Breast epithelium (tissue), 4 donors: Measurements from ENCODE around the gene IFI30. TPM values are rescaled to one million over a fixed set of nuclear protein-coding genes. Genes with fewer than 3 reads are reported as not detected.

Experiments used
- DNase-seq, 2 donors: peaks; one replicate each; pipeline ENCODE4 v3.0.0-alpha.2; 2019; ENCODE audit warnings: low spot score in 2 of 2
- H3K27ac ChIP-seq, 2 donors: fragments of 200-600 bp; sonication (generic) in 1 of 2; one replicate each; pipeline ENCODE4 v1.5.1; 2016 to 2019; ENCODE audit warnings: mild to moderate bottlenecking in 1 of 2
- H3K27me3 ChIP-seq, 2 donors: fragments of 200-600 bp; sonication (generic) in 1 of 2; one replicate each; pipeline versions ENCODE4 v1.5.1 to v1.6.0; 2017 to 2019; ENCODE audit warnings: control low read depth in 1 of 2, mild to moderate bottlenecking in 1 of 2
- H3K36me3 ChIP-seq: fragments of 200-600 bp; one replicate; pipeline ENCODE4 v1.5.1; 2019
- H3K4me1 ChIP-seq, 2 donors: fragments of 200-600 bp; sonication (generic); one replicate each; pipeline ENCODE4 v1.5.1; 2016 to 2019; ENCODE audit warnings: control low read depth in 1 of 2
- H3K4me3 ChIP-seq, 3 donors: fragments of 200-600 bp; sonication (generic); 1 replicate in 2 of 3; 2 replicates in 1 of 3; pipeline ENCODE4 v1.5.1; 2016 to 2019; ENCODE audit warnings: mild to moderate bottlenecking in 3 of 3, moderate library complexity in 2 of 3
- H3K9me3 ChIP-seq, 2 donors: fragments of 200-600 bp; sonication (generic) in 1 of 2; one replicate each; pipeline ENCODE4 v1.5.1; 2016 to 2019; ENCODE audit warnings: control low read depth in 1 of 2
- CTCF ChIP-seq, 3 donors: fragments of 450-650 bp; IDR thresholded peaks; one replicate each; pipeline ENCODE4 v1.5.1; 2016 to 2017; ENCODE audit warnings: antibody characterized with exemption in 3 of 3, mild to moderate bottlenecking in 3 of 3, moderate library complexity in 3 of 3
- POLR2A ChIP-seq: fragments of 450-650 bp; IDR thresholded peaks from one replicate; pipeline ENCODE4 v1.6.1; 2016; ENCODE audit warnings: antibody characterized with exemption, mild to moderate bottlenecking, moderate library complexity
- POLR2AphosphoS5 ChIP-seq, 3 donors: sonication (generic); formaldehyde crosslinking; IDR thresholded peaks; one replicate each; pipeline ENCODE4 v1.6.1; 2017; ENCODE audit warnings: antibody characterized with exemption in 3 of 3
- intact Hi-C: fragments of 100-400 bp; cut with DNase I; formaldehyde crosslinking; loops from one replicate; pipeline ENCODE4 v1.15.1; 2023; ENCODE audit warnings: low total_unique reads
- total RNA-seq, 3 donors: library from RNA; depleted of rRNA; stranded (reverse); fragments of >200 nt; gene quantifications; one replicate each; pipeline ENCODE4 v1.1.0, GENCODE V29; 2016

Gene IFI30
- total RNA-seq, 3 donors from 2014 or later = 50.1 to 103 (median 91.6) TPM

GRCh38 chr19:18224525-18225354 lies 51.1 kb downstream of the IFI30 start:
- peaks cover 0 to 5% of the 10 kb centered on the region in 2 donors for H3K4me1 ChIP-seq
- peak; percentile 97 to 99 for DNase-seq
- TF ChIP-seq CTCF (IDR thresholded peaks at IDR 0.05) (no peak), POLR2AphosphoS5 (IDR thresholded peaks at IDR 0.05) (no peak), POLR2A (no peak)
- H3K27ac ChIP-seq = peak overlapping the region in 1 of 2 donors; percentile 20
- intact Hi-C loops = loop anchor here (2.0 kb wide), 1 partner anchor 44 kb away; no protein-coding TSS in a partner anchor
- no peaks in the 10 kb centered on the region for H3K36me3 ChIP-seq
- H3K9me3 ChIP-seq = no peaks in the 10 kb centered on the region
- H3K4me3 ChIP-seq = peak overlapping the region; percentile 29 to 61 (median 35)
- H3K27me3 ChIP-seq = peaks cover 13 to 66% of the 10 kb centered on the region in 2 donors

- no peaks in the 10 kb centered on the region for H3K9me3 ChIP-seq
- H3K27me3 ChIP-seq = peaks cover 13 to 69% of the 10 kb centered on the region in 2 donors
- intact Hi-C loops = loop anchor here (2.0 kb wide), 1 partner anchor 45 kb away; no protein-coding TSS in a partner anchor
- no peak for DNase-seq
- H3K36me3 ChIP-seq = no peaks in the 10 kb centered on the region
- H3K4me1 ChIP-seq = peaks cover 0 to 5% of the 10 kb centered on the region in 2 donors
- peak overlapping the region in 1 of 2 donors; percentile 20 for H3K27ac ChIP-seq
- peak overlapping the region in 2 of 3 donors; percentile 35 to 61 for H3K4me3 ChIP-seq
- TF ChIP-seq POLR2A = no peak
- TF ChIP-seq POLR2AphosphoS5 (IDR thresholded peaks at IDR 0.05) = no peak
- no peak for TF ChIP-seq CTCF (IDR thresholded peaks at IDR 0.05)
Observed at GRCh38 chr19:18225355-18225701, 51.7 kb downstream of the IFI30 start.

GRCh38 chr19:18225702-18226468 lies 52.3 kb downstream of the IFI30 start, which contains the start of gene PDE4C:
TSS of gene PDE4C (minus strand) at chr19:18226438. CDS start at chr19:18226415, 23 bp downstream.
- H3K9me3 ChIP-seq = no peaks in the 10 kb centered on the region
- H3K36me3 ChIP-seq = no peaks in the 10 kb centered on the region
- peak within 1 kb of the TSS in 1 of 2 donors; percentile 20 for H3K27ac ChIP-seq
- no peak for TF ChIP-seq POLR2AphosphoS5 (IDR thresholded peaks at IDR 0.05)
- no peak for TF ChIP-seq CTCF (IDR thresholded peaks at IDR 0.05)
- TF ChIP-seq POLR2A = no peak
- intact Hi-C loops = loop anchor here (2.0 kb wide), 1 partner anchor 45 kb away; no protein-coding TSS in a partner anchor
- peak within 1 kb of the TSS in 1 of 3 donors; percentile 32 for H3K4me3 ChIP-seq
- no peak for DNase-seq
- H3K4me1 ChIP-seq = peaks cover 0 to 5% of the 10 kb centered on the region in 2 donors
- H3K27me3 ChIP-seq = peaks cover 10 to 69% of the 10 kb centered on the region in 2 donors

- no peaks in the 10 kb centered on the region for H3K9me3 ChIP-seq
- H3K4me3 ChIP-seq = no peak overlapping the region
- no peak overlapping the region for H3K27ac ChIP-seq
- TF ChIP-seq CTCF (IDR thresholded peaks at IDR 0.05) (no peak), POLR2AphosphoS5 (IDR thresholded peaks at IDR 0.05) (no peak), POLR2A (no peak)
- DNase-seq = no peak
- intact Hi-C loops = no loop called here
- peaks cover 8 to 70% of the 10 kb centered on the region in 2 donors for H3K27me3 ChIP-seq
- peaks cover 0 to 5% of the 10 kb centered on the region in 2 donors for H3K4me1 ChIP-seq
- H3K36me3 ChIP-seq = no peaks in the 10 kb centered on the region
Observed at GRCh38 chr19:18226956-18227780, 53.6 kb downstream of the IFI30 start.

Other genes starting within 250 kb of the IFI30 start
- 10 to 100 TPM; 43.8 to 53.4 (median 47.9) TPM for gene CCDC124, start 240.8 kb upstream of the IFI30 start, total RNA-seq
- gene KCNN1, start 206.7 kb upstream of the IFI30 start, total RNA-seq = under 1 TPM in 2 of 3 donors, not detected in 1; 0.33 to 0.59 TPM
- gene ARRDC2, start 165.6 kb upstream of the IFI30 start, total RNA-seq = 10 to 100 TPM; 49.4 to 89.3 (median 53.4) TPM
- 1 to 10 TPM in 2 of 3 donors, under 1 TPM in 1; 0.98 to 2.1 (median 1.6) TPM for gene IL12RB1, start 86.9 kb upstream of the IFI30 start, total RNA-seq
- 1 to 10 TPM; 5.6 to 8.5 (median 6.2) TPM for gene MAST3, start 76.0 kb upstream of the IFI30 start, total RNA-seq
- 10 to 100 TPM in 1 of 3 donors, 1 to 10 TPM in 2; 8.6 to 12.1 (median 8.8) TPM for gene PIK3R2, start 20.6 kb upstream of the IFI30 start, total RNA-seq
- gene MPV17L2, start 19.4 kb downstream of the IFI30 start, total RNA-seq = 10 to 100 TPM; 24.3 to 41.3 (median 37.1) TPM
- gene RAB3A, start 30.2 kb downstream of the IFI30 start, total RNA-seq = 1 to 10 TPM in 2 of 3 donors, under 1 TPM in 1; 0.66 to 1.2 (median 1.1) TPM
- gene PDE4C, start 52.6 kb downstream of the IFI30 start, total RNA-seq = 1 to 10 TPM in 1 of 3 donors, under 1 TPM in 1, not detected in 1; 0.33 to 1.3 TPM
- 10 to 100 TPM in 1 of 3 donors, 1 to 10 TPM in 2; 7.0 to 16.6 (median 9.5) TPM for gene IQCN, start 100.6 kb downstream of the IFI30 start, total RNA-seq
- gene JUND, start 107.8 kb downstream of the IFI30 start, total RNA-seq = 100 to 1,000 TPM; 325 to 833 (median 602) TPM
- gene LSM4, start 149.3 kb downstream of the IFI30 start, total RNA-seq = 100 to 1,000 TPM in 2 of 3 donors, 10 to 100 TPM in 1; 83.0 to 122 (median 120) TPM
- gene PGPEP1, start 166.8 kb downstream of the IFI30 start, total RNA-seq = 10 to 100 TPM; 22.5 to 29.2 (median 25.9) TPM
- 10 to 100 TPM in 1 of 3 donors, 1 to 10 TPM in 2; 2.7 to 60.3 (median 9.2) TPM for gene GDF15, start 212.3 kb downstream of the IFI30 start, total RNA-seq
- gene LRRC25, start 223.8 kb downstream of the IFI30 start, total RNA-seq = 10 to 100 TPM in 1 of 3 donors, 1 to 10 TPM in 2; 3.9 to 27.2 (median 7.2) TPM
- 10 to 100 TPM; 29.4 to 71.8 (median 46.7) TPM for gene SSBP4, start 245.6 kb downstream of the IFI30 start, total RNA-seq